Rectal smooth muscle tissue (tissue), 1 donor: Measurements from ENCODE around the gene CPTP.

Source experiments
- H3K27ac ChIP-seq: one replicate; pipeline ENCODE4 v1.7.0; 2013; ENCODE audit warnings: low read depth, low read length, inconsistent platforms
- H3K27me3 ChIP-seq: one replicate; pipeline ENCODE4 v1.7.0; 2013; ENCODE audit warnings: low read length; ENCODE audit not compliant: control insufficient read depth, insufficient read depth
- H3K36me3 ChIP-seq: one replicate; pipeline ENCODE4 v1.7.0; 2013; ENCODE audit warnings: low read length; ENCODE audit not compliant: control insufficient read depth, insufficient read depth
- H3K4me1 ChIP-seq: one replicate; pipeline ENCODE4 v1.7.0; 2013; ENCODE audit warnings: low read length; ENCODE audit not compliant: control insufficient read depth, insufficient read depth
- H3K4me3 ChIP-seq: one replicate; pipeline ENCODE4 v1.7.0; 2013; ENCODE audit warnings: low read length
- H3K9ac ChIP-seq: one replicate; pipeline ENCODE4 v1.7.0; 2013; ENCODE audit warnings: low read length

The CPTP gene

DNA sequence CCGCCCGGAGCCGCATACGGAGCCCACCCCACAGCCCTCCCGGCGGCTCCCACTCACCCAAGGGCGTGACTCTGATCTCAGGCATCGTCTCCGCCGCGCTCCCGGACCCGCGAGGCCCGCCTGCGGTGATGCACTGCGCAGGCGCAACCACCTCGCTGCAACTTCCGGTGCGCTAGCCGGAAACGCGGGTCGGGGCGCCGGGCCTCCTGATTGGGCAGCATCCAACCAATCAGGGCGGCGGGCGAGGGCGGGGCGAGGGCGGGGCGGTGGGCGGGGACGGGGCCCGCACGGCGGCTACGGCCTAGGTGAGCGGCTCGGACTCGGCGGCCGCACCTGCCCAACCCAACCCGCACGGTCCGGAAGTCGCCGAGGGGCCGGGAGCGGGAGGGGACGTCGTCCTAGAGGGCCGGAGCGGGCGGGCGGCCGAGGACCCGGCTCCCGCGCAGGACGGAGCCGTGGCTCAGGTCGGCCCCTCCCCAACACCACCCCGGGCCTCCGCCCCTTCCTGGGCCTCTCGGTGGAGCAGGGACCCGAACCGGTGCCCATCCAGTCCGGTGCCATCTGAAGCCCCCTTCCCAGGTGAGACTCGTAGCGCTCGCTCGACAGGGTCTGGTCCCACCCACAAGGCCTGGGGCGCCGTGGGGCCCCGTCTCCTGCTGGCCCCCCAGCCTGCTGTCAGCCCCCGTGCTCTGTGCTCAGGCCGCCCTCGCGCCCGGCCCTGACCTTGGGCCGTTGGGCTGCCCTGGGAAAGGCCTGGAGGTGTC is at the start of gene CPTP, which contains the start of gene INTS11:
CPTP (plus strand) TSS at position 279 of the 764 bp plus-strand sequence. CDS start 2,109 bp downstream, outside the sequence.
INTS11 (minus strand) TSS at position 137 of the 764 bp plus-strand sequence; CDS start at position 85, 52 bp downstream.
- Histone ChIP-seq H3K27me3 (no peaks in the 10 kb centered on the region), H3K4me3 (peak within 1 kb of the TSS; percentile 90), H3K9ac (peak within 1 kb of the TSS; percentile 85), H3K27ac (peak within 1 kb of the TSS; percentile 83), H3K4me1 (peaks cover 11% of the 10 kb centered on the region), H3K36me3 (peaks cover 11% of the 10 kb centered on the region)

DNA sequence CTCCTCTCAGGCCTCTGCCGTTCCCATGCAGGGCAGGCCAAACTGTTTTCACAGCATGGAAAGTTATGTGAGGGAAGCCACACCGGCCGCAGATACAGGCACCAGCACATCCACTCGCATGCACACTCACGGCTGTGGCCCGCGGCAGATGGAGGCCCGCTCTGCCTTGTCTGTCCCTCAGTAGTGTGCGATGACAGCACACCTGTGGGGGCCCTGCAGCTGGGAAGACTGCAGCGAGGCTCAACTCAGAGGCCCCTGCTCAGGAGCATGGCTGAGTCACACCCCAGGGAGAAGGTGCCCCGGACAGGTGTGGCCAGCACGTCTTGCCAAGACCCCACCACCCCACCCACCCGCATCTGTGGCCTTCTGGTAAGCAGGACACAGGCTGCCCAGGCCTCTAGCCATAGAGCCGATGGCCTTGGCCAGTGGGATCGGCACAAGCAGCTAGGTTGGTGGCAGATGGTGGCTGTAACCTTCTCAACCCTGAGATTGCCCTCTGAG is 49.6 kb upstream of the CPTP start:
- H3K4me1 ChIP-seq: peaks cover 19% of the 10 kb centered on the region
- no peak overlapping the region for H3K27ac ChIP-seq
- no peak overlapping the region for H3K9ac ChIP-seq
- H3K36me3 ChIP-seq: no peaks in the 10 kb centered on the region
- peak overlapping the region; percentile 72 for H3K4me3 ChIP-seq
- no peaks in the 10 kb centered on the region for H3K27me3 ChIP-seq

DNA sequence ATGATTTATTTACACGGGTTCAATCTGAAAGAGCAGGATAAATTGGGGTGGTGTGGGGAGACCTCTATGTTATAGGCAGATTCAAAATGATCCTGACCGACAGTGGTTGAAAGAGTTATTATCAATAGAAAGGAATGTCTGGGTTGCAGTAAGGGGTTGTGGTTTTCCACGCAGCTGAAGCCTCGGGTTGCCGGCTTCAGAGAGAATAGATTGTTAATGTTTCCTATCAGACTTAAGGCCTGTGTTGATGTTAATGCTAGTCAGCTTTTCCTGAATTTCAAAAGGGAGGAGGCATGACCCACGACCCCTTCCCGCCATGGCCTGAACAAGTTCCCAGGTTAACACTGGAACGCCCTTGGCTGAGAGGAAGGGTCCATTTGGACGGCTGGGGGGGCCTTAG is 48.8 kb upstream of the CPTP start:
- Histone ChIP-seq H3K27ac (no peak overlapping the region), H3K4me3 (no peak overlapping the region), H3K36me3 (no peaks in the 10 kb centered on the region), H3K9ac (no peak overlapping the region), H3K4me1 (peaks cover 16% of the 10 kb centered on the region), H3K27me3 (no peaks in the 10 kb centered on the region)

DNA sequence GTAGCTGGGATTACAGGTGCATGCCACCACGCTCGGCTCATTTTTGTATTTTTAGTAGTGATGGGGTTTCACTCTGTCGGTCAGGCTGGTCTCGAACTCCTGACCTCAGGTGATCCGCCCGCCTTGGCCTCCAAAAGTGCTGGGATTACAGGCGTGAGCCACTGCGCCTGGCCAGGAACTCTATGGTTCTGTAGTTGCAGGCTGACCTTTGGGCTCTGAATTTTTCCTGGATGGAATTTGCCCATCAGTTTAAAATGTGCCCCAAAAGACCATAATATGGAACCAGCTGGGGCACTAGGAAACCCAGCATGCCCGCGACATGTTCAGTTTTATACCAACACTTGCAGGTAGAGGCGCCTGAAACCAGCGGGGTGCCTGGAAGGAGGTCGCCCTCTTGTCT is 46.0 kb upstream of the CPTP start:
- Histone ChIP-seq H3K27me3 (no peaks in the 10 kb centered on the region), H3K27ac (no peak overlapping the region), H3K36me3 (no peaks in the 10 kb centered on the region), H3K9ac (no peak overlapping the region), H3K4me3 (no peak overlapping the region), H3K4me1 (no peaks in the 10 kb centered on the region)

DNA sequence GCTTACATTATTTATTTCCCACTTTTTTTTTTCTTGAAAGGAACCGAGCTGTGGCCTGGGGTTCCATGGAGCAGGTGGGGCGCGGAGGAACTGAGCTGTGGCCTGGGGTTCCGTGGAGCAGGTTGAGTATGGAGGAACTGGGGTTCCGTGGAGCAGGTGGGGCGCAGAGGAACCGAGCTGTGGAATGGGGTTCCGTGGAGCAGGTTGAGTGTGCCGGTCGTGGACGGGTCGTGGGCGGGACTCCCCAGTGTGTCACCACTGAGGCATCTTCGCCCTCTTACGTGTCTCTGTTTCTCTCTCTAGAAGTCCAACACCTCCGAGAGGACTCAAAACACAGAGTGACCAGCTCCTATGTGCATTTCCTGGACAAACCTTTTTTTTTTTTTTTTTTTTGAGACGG is 45.6 kb upstream of the CPTP start:
- no peaks in the 10 kb centered on the region for H3K4me1 ChIP-seq
- H3K27me3 ChIP-seq: no peaks in the 10 kb centered on the region
- H3K36me3 ChIP-seq: no peaks in the 10 kb centered on the region
- H3K27ac ChIP-seq: no peak overlapping the region
- no peak overlapping the region for H3K9ac ChIP-seq
- no peak overlapping the region for H3K4me3 ChIP-seq

DNA sequence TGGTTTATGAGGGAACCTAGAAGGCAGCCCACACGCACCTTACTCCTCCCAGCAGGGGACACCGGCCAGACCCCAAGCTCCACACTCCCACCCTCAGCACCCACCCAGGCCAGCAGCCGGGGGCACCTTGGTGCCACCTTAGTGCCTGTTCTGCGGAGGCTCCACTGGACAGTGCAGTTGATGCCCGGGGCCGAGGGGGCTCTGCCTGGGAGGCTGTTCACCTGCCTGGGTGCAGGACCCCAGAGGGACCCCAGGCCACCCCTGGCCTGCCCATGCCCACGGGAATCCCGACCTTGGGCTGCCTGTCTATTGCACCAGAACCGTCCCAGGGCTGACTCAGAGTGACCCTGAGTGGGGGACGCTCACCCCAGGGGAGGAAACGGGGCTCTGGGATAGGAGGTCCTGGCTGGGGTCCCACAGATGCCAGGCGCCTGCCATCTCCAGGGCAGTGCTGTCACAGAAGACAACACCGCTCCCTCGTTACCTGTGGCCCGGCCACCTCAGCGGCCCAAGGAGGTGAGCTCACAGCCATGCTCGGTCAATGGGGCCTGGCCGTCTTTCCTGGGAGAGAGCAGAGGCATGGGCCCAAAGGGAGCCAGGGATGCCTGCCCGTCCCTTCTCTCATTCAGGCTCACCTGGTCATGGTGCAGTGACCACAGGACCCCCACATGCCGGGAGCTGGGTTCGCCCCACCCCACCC is 43.7 kb upstream of the CPTP start:
- Histone ChIP-seq H3K27ac (no peak overlapping the region), H3K4me3 (no peak overlapping the region), H3K9ac (no peak overlapping the region), H3K4me1 (no peaks in the 10 kb centered on the region), H3K27me3 (peaks cover 12% of the 10 kb centered on the region), H3K36me3 (no peaks in the 10 kb centered on the region)

- Histone ChIP-seq H3K36me3 (no peaks in the 10 kb centered on the region), H3K9ac (no peak overlapping the region), H3K27me3 (peaks cover 13% of the 10 kb centered on the region), H3K4me3 (no peak overlapping the region), H3K4me1 (no peaks in the 10 kb centered on the region), H3K27ac (no peak overlapping the region)
Observed at GRCh38 chr1:1281533-1282321, 42.9 kb upstream of the CPTP start.

DNA sequence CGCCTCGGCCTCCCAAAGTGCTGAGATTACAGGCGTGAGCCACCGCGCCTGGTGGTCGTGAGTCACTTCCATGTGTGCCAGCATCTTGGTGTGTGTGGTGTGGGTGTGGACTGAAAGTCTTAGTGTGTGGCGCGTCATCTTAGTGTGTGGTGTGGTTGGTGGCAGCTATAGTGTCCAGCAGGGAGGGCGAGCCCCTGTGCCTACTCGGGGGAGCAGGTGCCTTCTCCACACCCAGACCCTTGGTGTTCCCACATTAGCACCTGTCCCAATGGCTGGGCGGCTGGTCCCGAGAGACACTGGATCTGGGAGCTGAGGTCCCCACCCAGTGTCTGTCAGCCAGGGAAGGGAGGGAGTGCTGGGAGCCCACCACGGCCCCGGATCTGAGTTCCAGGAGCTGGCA is 41.6 kb upstream of the CPTP start:
- no peaks in the 10 kb centered on the region for H3K36me3 ChIP-seq
- H3K9ac ChIP-seq: no peak overlapping the region
- H3K27me3 ChIP-seq: peaks cover 16% of the 10 kb centered on the region
- H3K4me3 ChIP-seq: no peak overlapping the region
- H3K27ac ChIP-seq: no peak overlapping the region
- H3K4me1 ChIP-seq: no peaks in the 10 kb centered on the region

DNA sequence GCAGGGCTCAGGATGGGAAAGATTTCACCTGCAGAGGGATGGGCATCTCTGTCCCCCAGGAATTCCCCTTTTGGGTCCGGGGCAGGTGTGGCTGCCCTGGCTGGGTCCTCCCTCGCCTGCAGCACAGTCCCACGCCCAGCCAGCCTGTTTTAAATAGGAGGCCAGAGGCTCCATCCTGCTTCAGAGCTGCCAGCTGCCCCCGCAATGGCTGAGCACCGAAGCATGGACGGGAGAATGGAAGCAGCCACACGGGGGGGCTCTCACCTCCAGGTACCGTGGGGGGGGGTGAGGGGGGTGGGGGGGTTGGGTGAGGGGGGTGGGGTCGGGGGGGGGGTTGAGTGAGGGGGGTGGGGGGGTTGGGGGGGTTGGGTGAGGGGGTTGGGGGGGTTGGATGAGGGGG is 40.8 kb upstream of the CPTP start:
- Histone ChIP-seq H3K27ac (no peak overlapping the region), H3K9ac (no peak overlapping the region), H3K4me1 (no peaks in the 10 kb centered on the region), H3K36me3 (no peaks in the 10 kb centered on the region), H3K4me3 (no peak overlapping the region), H3K27me3 (peaks cover 16% of the 10 kb centered on the region)

- H3K9ac ChIP-seq: no peak overlapping the region
- no peak overlapping the region for H3K4me3 ChIP-seq
- no peaks in the 10 kb centered on the region for H3K36me3 ChIP-seq
- no peak overlapping the region for H3K27ac ChIP-seq
- H3K27me3 ChIP-seq: peaks cover 16% of the 10 kb centered on the region
- no peaks in the 10 kb centered on the region for H3K4me1 ChIP-seq
Observed at GRCh38 chr1:1284221-1285101, 40.1 kb upstream of the CPTP start.

DNA sequence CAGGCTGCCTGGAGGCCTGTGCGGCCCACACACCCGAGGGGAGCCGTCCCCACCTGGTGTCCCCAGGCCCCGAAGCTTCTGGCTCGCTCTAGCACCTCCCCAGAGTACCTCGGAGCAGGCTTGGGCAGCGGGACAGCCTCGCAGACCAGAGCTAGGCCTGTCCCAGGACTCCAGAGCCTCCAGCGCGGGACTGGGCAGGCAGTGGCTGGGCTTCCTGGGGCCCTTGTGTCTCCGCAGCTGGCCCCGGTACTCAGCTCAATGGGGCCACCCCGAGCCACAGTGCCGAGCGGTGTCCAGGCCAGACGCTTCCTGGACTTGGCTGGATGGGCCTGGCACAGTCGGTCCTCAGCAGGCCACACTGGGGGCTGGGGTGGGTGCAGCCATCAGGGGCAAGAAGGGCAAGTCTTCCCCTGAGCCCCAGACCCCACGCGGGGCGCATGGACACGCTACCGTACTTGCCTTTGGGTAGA is 39.5 kb upstream of the CPTP start:
- Histone ChIP-seq H3K9ac (no peak overlapping the region), H3K4me1 (no peaks in the 10 kb centered on the region), H3K4me3 (no peak overlapping the region), H3K27ac (no peak overlapping the region), H3K36me3 (no peaks in the 10 kb centered on the region), H3K27me3 (peaks cover 16% of the 10 kb centered on the region)
